HG03442 (cell line): ENCODE data around the gene GTF2H4.
"Not testable (repeated sequence)": the region's sequence is repeated elsewhere in the genome, so short reads cannot be mapped to it uniquely, and the experiment has no call there.

ENCODE experiments used
- ATAC-seq: cut with Tn5 transposase; IDR thresholded peaks from one replicate; pipeline ENCODE4 v1.9.1; 2021; ENCODE audit warnings: mild to moderate bottlenecking, moderate library complexity; ENCODE audit not compliant: unreplicated experiment

GTF2H4 gene

DNA sequence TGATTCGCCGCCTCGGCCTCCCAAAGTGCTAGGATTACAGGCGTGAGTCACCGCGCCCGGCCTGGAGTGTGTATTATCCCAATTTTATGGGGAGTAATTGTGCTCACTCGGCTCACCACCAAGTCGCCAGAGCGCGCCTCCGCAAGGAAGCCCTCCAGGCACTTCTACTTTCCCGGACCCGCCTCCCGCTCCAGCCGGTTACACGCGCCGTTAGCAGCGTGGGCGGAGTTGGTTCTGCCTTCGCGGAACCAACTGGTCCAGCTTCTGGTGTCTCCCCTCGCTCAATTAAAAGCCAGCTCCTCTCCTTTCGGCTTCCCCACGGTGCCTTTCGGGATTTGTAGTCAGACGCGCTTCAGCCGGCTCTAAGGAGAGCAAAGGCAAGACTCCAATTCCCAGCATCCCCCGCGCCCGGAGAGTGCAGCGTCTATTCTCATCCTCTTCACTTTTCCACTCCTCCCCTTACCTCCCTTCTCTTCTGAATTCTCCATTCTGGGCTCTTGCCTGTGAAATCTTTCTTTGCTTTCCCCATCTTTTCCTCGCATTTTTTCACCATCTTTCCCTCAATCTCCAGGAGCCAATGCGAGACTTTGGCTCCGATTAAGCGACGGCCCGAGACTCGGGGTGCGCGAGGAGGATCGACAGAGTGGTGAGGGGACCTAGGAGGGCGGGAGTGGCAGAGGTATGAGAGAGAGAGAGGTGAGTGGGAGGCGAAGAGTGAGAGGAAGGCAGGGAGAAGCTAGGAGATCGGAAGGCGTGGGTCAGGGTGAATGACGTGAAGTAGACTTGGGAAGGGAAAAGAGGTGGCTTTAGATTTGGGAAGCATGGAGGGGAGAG is at the start of gene GTF2H4:
Gene GTF2H4, plus strand, starts transcription at position 450 of the 834 bp plus-strand sequence.
- ATAC-seq, result peak; percentile 96

GRCh38 chr6:30859726-30860125 is 48.3 kb upstream of the GTF2H4 start:
- not testable (repeated sequence) for ATAC-seq

- no peak for ATAC-seq
Measured at GRCh38 chr6:30861257-30862048, 46.6 kb upstream of the GTF2H4 start.

DNA sequence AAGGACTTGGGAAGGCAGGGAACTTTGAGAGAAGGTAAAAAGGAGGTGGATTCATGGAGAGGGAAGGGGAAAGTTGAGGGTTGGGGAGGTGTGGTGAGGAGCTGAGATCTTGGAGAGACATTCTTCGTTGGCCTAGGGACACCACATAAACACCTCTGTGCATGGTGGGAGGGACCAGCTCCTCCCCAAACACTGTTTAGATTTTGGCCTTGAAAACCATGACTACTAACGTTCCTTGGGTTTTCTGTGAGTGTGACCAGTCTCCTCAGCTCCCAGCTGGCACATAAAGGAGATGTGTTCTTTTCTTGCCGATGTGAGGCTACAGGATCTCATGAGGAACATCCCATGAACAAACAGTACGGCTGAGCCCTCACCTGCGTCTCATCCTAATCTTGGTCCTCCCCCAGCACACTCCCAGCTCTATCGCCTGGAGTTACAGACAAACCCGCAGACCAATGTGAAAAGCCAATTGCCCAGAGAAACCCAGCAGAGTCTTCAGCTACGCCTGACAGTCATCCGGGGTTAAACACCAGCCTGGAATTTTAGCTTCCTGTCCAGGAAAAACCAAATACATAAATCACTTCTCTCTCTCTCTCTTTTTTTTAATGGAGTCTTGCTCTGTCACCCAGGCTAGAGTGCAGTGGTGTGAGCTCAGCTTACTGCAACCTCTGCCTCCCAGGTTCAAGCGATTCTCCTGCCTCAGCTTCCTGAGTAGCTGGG is 45.7 kb upstream of the GTF2H4 start:
- ATAC-seq, result no peak

DNA sequence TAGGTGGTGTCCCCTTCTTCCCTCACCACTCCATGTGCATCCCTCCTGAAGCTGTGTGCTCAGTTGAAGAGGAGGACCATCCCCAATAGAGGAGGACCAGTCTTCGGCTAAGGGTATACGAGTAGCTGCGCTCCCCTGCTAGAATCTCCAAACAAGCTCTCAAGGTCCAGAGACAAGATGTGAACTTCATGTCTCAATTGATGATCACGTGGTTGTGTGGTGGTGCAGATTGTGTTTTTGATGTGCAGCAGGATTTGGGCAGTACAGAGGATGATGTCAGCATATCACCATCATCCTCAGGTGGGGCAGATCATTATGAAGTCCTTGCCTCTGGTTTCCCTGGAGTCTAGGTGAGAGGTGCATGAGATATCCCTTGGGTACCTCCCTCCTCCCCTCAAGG is 43.7 kb upstream of the GTF2H4 start:
- ATAC-seq, result no peak

GRCh38 chr6:30869241-30869749 is 38.7 kb upstream of the GTF2H4 start:
- not testable (repeated sequence) for ATAC-seq

DNA sequence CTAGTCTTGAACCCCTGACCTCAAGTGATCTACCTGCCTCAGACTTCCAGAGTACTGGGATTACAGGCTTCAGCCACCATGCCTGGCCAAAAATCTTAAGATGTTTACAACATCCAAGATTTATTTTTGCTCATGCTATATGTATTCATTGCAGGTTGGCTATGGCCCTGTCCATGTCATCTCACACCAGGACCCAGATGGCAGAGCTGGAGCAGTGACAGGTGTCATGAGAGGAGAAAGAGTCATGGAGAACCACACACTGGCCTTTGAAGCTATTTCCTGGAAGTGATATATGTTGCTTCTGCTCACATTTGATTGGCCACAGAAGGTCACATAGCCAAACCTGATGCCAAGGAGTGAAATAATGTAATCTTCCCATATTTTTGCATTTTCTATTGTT is 37.5 kb upstream of the GTF2H4 start:
- no peak for ATAC-seq

GRCh38 chr6:30871592-30872183 is 36.3 kb upstream of the GTF2H4 start:
- ATAC-seq, result no peak

GRCh38 chr6:30873137-30873640 is 34.8 kb upstream of the GTF2H4 start:
- ATAC-seq, result no peak

- not testable (repeated sequence) for ATAC-seq
Measured at GRCh38 chr6:30873795-30874194, 34.2 kb upstream of the GTF2H4 start.

DNA sequence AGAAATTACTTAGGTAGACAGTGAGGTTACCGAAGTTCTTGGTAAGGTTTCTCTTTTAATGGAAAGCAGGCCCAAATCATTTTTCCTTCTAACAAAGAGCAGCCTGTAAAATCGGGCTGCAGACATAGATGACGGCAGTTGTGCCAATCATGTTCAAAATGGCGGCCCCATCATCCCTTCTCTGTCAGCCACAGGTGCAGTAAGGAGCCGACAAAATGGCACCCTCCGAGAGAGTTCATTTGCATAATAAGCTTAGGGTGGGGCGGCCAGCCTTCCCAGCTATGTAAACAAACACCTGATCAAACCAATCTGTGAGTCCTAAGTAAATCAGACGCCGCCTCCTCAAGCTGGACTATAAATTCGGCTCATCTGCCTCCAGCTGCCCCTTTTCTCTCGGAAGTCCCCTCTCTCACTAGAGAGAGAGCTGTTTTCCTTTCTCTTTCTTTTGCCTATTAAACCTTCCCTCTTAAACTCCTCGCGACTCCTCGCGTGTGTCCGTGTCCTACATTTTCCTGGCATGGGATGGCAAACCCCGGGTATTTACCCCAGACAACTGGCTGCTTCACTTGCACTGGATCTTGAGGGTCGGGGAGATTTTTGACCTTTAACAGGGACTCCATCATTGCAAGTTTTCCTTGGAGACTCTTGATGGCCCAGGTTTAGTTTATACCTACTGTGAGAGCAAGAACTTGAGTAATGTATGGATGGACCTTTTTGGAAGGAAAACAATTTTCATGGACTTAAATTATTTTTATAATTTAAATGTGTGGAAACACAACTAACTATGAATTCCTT is 32.6 kb upstream of the GTF2H4 start:
- no peak for ATAC-seq

- no peak for ATAC-seq
Measured at GRCh38 chr6:30876039-30876730, 31.8 kb upstream of the GTF2H4 start.

DNA sequence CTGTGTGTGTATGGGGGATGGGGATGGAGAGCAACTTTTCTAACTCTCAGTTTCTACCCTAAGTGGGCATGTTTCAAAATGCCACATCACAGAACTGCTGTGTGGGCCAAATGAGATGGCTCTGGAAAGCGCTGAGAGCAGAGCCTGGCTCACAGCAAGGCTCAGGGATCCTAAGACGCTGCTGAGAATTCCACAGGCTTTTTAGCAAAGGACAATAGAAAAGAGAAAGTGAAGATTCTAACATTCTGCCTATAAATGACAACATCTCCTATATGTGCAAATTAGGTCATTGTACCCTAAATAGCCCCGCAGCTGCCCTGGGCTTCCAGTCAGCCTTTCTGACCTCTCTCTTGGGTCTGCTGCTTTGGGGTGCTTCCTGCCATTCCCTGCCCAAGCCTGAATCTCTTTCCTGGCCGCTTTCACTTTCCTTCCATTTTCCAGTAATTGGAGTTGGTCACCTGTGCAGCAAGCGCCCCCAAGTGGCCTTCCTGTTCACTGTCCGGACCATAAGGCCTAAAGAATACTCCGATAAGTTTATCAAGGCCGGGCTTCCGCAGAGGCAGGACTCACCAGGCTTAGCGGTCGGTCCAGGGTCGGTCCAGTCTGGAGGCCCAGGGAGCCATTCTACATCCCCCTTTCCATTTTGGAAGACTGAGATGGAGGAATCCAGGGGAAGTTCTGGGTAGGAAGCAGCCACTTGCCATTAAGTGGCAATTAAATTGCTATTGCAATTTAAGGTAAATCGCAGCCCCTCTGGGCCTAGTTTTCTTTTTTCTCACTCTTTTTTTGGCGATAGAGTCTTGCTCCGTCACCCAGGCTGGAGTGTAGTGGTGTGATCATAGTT is 30.4 kb upstream of the GTF2H4 start:
- peak; percentile 46 for ATAC-seq

DNA sequence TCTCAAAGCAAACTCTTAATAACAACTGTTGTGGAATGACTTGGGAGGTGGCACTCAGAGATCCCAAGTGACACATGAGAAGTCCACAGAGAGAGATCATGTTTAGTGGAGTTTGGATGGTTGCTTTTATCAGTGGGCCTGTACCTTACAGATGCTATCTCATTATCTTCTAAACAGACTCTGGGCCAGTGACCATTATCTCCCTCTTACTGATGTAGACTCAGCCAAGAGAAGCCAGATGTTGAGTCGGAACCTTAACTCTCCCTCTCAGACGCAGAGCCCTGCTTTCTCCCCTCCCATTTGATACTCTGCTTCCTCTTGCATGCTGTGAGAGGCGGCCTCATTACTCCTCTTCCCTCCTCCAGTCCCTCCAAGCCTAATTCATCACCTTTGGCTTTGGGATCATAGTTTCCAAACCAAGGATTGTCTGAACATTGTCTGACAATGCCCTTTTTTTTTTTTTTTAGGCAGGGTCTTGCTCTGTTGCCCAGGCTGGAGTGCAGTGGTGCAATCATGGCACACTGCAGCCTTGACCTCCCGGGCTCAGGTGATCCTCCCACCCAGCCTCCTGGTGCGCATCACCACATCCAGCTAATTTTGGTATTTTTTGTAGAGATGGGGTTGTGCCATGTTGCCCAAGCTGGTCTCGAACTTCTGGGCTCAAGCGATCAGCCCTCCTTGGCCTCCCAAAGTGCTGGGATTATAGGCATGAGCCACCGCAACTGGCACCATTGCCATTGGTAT is 28.2 kb upstream of the GTF2H4 start:
- no peak for ATAC-seq

DNA sequence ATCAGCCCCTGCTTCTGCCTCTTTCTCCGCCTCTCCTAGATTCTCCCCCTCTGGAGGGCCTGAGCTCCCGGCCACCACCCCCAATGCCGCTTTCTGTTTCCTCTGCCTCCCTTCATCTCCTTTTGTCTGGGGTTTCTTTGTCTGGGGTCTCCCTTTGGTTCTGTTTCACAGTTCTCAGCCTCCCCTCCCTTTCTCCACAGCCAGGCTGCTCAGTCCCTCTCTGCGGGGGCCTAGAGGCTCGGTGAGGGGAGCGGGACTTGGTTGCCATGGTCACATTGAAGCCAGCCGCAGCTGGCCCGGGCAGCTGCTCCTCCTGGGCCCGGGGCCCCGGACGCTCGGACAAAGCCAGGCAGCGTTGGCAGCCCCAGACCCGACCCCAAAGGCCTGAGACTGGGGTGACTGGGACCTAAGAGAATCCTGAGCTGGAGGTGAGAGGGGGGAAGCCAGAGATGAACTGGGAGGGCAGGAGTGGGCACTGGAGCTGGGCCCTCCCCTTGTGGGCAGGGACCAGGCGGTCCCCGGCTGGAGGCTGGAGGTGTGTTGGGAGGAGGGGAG is 27.2 kb upstream of the GTF2H4 start:
- ATAC-seq, result no peak

- ATAC-seq, result no peak
Measured at GRCh38 chr6:30881392-30882203, 26.4 kb upstream of the GTF2H4 start.
